SJCRH30 (cell line): ENCODE data around the gene CRYGN. TPM values are rescaled to one million over a fixed set of nuclear protein-coding genes. Genes with fewer than 3 reads are reported as not detected.

ENCODE experiments used
- DNase-seq, 2 experiments: peaks; one replicate each; pipeline ENCODE4 v3.0.0-alpha.2; 2015 to 2020
- H3K27ac ChIP-seq: fragments of 250-450 bp; sonication (Bioruptor Pico); 2 replicates; pipeline ENCODE4 v1.5.1; 2020; ENCODE audit warnings: mild to moderate bottlenecking, moderate library complexity
- H3K27me3 ChIP-seq: fragments of 250-450 bp; sonication (Bioruptor Pico); 2 replicates; pipeline ENCODE4 v1.5.1; 2020; ENCODE audit warnings: mild to moderate bottlenecking, moderate library complexity
- H3K36me3 ChIP-seq: fragments of 250-450 bp; sonication (Bioruptor Pico); 2 replicates; pipeline ENCODE4 v1.5.1; 2020; ENCODE audit warnings: mild to moderate bottlenecking, moderate library complexity
- H3K4me1 ChIP-seq: fragments of 250-450 bp; sonication (Bioruptor Pico); 2 replicates; pipeline ENCODE4 v1.5.1; 2020; ENCODE audit warnings: mild to moderate bottlenecking, moderate library complexity
- H3K4me3 ChIP-seq: fragments of 250-450 bp; sonication (Bioruptor Pico); 2 replicates; pipeline ENCODE4 v1.5.1; 2020; ENCODE audit warnings: mild to moderate bottlenecking, moderate library complexity
- H3K9me3 ChIP-seq: fragments of 250-450 bp; sonication (Bioruptor Pico); replicated peaks from 2 replicates; pipeline ENCODE4 v1.5.1; 2020; ENCODE audit warnings: mild to moderate bottlenecking, moderate library complexity
- total RNA-seq: library from RNA; depleted of rRNA; stranded (reverse); fragments of >200 nt; shearing (Covaris generic); gene quantifications from 2 replicates; pipeline ENCODE4 v1.2.3, GENCODE V29; 2014; rRNA removed

The CRYGN gene
- total RNA-seq, 1 experiment from 2014 or later = not detected

GRCh38 chr7:151384776-151385625 is 54.9 kb downstream of the CRYGN start:
- Histone ChIP-seq H3K36me3 (no peaks in the 10 kb centered on the region), H3K4me1 (peaks cover 16% of the 10 kb centered on the region; the same call in 1 of the 2 replicates), H3K4me3 (peak overlapping the region; percentile 36), H3K9me3 (no peaks in the 10 kb centered on the region), H3K27me3 (peaks cover 25% of the 10 kb centered on the region; the same call in 1 of the 2 replicates), H3K27ac (no peak overlapping the region)
- peak in 1 of 2 experiments; percentile 26 for DNase-seq

GRCh38 chr7:151384352-151384697 is 55.6 kb downstream of the CRYGN start:
- H3K36me3 ChIP-seq = no peaks in the 10 kb centered on the region
- no peak overlapping the region for H3K27ac ChIP-seq
- H3K4me3 ChIP-seq = no peak overlapping the region
- H3K27me3 ChIP-seq = peaks cover 25% of the 10 kb centered on the region; the same call in 1 of the 2 replicates
- H3K9me3 ChIP-seq = no peaks in the 10 kb centered on the region
- peaks cover 16% of the 10 kb centered on the region; the same call in 1 of the 2 replicates for H3K4me1 ChIP-seq
- DNase-seq = no peak

- DNase-seq = no peak
- Histone ChIP-seq H3K9me3 (no peaks in the 10 kb centered on the region), H3K27ac (no peak overlapping the region), H3K27me3 (peaks cover 25% of the 10 kb centered on the region; the same call in 1 of the 2 replicates), H3K36me3 (no peaks in the 10 kb centered on the region), H3K4me1 (peaks cover 16% of the 10 kb centered on the region; the same call in 1 of the 2 replicates), H3K4me3 (no peak overlapping the region)
Observed at GRCh38 chr7:151383638-151384351, 56.1 kb downstream of the CRYGN start.

- Histone ChIP-seq H3K36me3 (no peaks in the 10 kb centered on the region), H3K4me1 (peaks cover 16% of the 10 kb centered on the region; the same call in 1 of the 2 replicates), H3K27ac (no peak overlapping the region), H3K27me3 (peaks cover 20% of the 10 kb centered on the region; the same call in 1 of the 2 replicates), H3K4me3 (no peak overlapping the region), H3K9me3 (no peaks in the 10 kb centered on the region)
- no peak for DNase-seq
Observed at GRCh38 chr7:151382079-151382885, 57.7 kb downstream of the CRYGN start.

GRCh38 chr7:151381348-151382078 is 58.4 kb downstream of the CRYGN start:
- peaks cover 14% of the 10 kb centered on the region; the same call in 1 of the 2 replicates for H3K4me1 ChIP-seq
- H3K27me3 ChIP-seq = peaks cover 13% of the 10 kb centered on the region; the same call in 1 of the 2 replicates
- H3K36me3 ChIP-seq = no peaks in the 10 kb centered on the region
- no peaks in the 10 kb centered on the region for H3K9me3 ChIP-seq
- DNase-seq = no peak
- no peak overlapping the region for H3K4me3 ChIP-seq
- no peak overlapping the region for H3K27ac ChIP-seq

- H3K27me3 ChIP-seq = peaks cover 8% of the 10 kb centered on the region; the same call in 1 of the 2 replicates
- H3K27ac ChIP-seq = no peak overlapping the region
- DNase-seq = no peak
- H3K4me3 ChIP-seq = no peak overlapping the region
- peaks cover 9% of the 10 kb centered on the region; the same call in 1 of the 2 replicates for H3K4me1 ChIP-seq
- H3K9me3 ChIP-seq = no peaks in the 10 kb centered on the region
- no peaks in the 10 kb centered on the region for H3K36me3 ChIP-seq
Observed at GRCh38 chr7:151381098-151381347, 58.9 kb downstream of the CRYGN start.

- Histone ChIP-seq H3K4me3 (no peak overlapping the region), H3K27ac (no peak overlapping the region), H3K9me3 (no peaks in the 10 kb centered on the region), H3K36me3 (no peaks in the 10 kb centered on the region), H3K4me1 (peaks cover 6% of the 10 kb centered on the region; the same call in 1 of the 2 replicates), H3K27me3 (peaks cover 4% of the 10 kb centered on the region; the same call in 1 of the 2 replicates)
- no peak for DNase-seq
Observed at GRCh38 chr7:151380199-151381097, 59.5 kb downstream of the CRYGN start.

GRCh38 chr7:151379534-151380198 is 60.3 kb downstream of the CRYGN start:
- Histone ChIP-seq H3K4me1 (no peaks in the 10 kb centered on the region), H3K9me3 (no peaks in the 10 kb centered on the region), H3K27me3 (peaks cover 4% of the 10 kb centered on the region; the same call in 1 of the 2 replicates), H3K27ac (no peak overlapping the region), H3K36me3 (no peaks in the 10 kb centered on the region), H3K4me3 (no peak overlapping the region)
- no peak for DNase-seq

GRCh38 chr7:151379193-151379520 is 60.8 kb downstream of the CRYGN start:
- no peak overlapping the region for H3K4me3 ChIP-seq
- H3K27me3 ChIP-seq = no peaks in the 10 kb centered on the region
- DNase-seq = no peak
- no peaks in the 10 kb centered on the region for H3K9me3 ChIP-seq
- H3K4me1 ChIP-seq = no peaks in the 10 kb centered on the region
- H3K27ac ChIP-seq = no peak overlapping the region
- H3K36me3 ChIP-seq = no peaks in the 10 kb centered on the region

Other genes starting within 250 kb of the CRYGN start
- not detected in 2 replicates for gene H2BK1, start 229.7 kb downstream of the CRYGN start, total RNA-seq
- gene ABCF2, start 212.9 kb downstream of the CRYGN start, total RNA-seq = 77.6 and 77.7 TPM in 2 replicates
- 27.7 and 28.2 TPM in 2 replicates for gene CHPF2, start 207.7 kb downstream of the CRYGN start, total RNA-seq
- 91.8 and 106 TPM in 2 replicates for gene SMARCD3, start 191.4 kb downstream of the CRYGN start, total RNA-seq
- 56.8 and 61.5 TPM in 2 replicates for gene NUB1, start 98.3 kb downstream of the CRYGN start, total RNA-seq
- 0.46 and 1.0 TPM in 2 replicates for gene WDR86, start 30.1 kb downstream of the CRYGN start, total RNA-seq
- 134 and 149 TPM in 2 replicates for gene RHEB, start 79.8 kb upstream of the CRYGN start, total RNA-seq